HG02981 (cell line): ENCODE results near the gene RECK.

Experiments used
- ATAC-seq: cut with Tn5 transposase; IDR thresholded peaks from one replicate; pipeline ENCODE4 v1.9.1; 2021; ENCODE audit warnings: mild to moderate bottlenecking, moderate library complexity; ENCODE audit not compliant: unreplicated experiment

RECK gene

DNA sequence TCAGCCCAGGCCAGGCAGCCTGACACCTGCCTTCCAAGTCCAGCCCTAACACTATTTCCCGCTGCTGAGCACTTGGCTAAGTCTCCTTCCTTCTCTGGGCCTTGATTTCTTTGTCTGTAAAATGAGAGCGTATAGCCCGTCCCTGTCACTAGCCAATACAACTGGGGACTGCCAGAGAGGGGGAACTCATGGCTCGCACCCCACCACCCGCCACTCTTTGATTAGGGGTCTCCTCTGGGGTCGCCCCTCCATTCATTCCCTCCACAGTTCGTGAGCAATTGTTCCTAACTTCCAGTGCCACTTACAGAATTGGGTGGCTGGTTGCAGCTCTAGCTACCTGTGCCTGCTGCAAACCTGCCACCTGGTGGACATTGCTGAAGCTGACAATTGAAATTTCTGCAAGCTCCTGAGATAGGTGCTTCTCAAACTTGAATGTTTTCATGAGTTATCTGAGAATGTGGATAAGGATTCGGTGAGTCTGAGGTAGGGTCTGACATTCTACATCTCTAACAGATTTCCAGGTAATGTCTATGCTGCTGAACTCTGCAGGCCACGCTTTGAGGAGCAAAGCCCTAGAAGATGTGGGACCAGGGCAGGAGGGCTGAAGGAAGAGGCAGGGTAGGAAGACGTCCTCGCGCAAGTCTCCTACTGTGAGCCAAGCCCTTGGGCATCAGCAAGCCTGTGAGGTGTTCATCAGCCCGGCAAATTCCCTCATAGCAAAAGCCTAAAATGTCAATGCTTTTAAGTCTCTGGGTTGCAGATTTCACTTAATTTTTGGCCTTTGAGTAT, 13.3 kb upstream of the RECK start:
- ATAC-seq: no peak

DNA sequence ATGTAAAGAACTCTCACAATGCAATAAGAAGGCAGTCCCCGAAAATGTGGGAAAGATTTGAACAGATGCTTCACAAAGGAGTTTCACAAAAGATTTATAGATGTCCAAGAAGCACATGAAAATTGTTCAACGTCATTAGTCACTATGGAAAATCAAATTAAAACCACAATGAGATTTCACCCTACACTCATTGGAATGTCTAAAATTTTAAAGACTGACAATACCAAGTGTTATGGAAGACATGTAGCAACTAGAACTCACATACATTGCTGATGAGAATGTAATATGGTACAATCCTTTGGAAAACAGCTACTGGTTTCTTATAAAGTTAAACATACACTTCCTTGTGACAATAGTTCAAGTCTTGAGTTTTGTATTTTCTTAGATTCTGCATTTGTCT, 11.0 kb upstream of the RECK start:
- ATAC-seq: no peak

DNA sequence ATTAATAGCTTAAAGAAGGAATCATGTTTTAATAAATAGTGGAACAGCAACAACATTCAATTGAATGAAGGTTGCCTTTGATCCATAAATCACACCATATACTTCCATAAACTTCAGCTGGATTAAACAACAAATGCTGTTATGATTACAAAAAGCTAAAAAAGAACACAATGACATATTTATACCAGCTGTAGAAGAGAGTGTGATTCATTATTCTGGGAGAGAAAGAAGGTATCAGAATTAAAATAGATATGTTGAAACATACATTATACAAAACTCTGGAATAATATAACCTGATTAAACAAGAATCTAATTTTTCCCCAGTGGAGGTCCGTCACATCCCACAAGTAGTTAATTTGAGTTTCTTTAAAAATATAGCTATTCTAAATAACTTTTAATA, 7.5 kb upstream of the RECK start:
- ATAC-seq: no peak

DNA sequence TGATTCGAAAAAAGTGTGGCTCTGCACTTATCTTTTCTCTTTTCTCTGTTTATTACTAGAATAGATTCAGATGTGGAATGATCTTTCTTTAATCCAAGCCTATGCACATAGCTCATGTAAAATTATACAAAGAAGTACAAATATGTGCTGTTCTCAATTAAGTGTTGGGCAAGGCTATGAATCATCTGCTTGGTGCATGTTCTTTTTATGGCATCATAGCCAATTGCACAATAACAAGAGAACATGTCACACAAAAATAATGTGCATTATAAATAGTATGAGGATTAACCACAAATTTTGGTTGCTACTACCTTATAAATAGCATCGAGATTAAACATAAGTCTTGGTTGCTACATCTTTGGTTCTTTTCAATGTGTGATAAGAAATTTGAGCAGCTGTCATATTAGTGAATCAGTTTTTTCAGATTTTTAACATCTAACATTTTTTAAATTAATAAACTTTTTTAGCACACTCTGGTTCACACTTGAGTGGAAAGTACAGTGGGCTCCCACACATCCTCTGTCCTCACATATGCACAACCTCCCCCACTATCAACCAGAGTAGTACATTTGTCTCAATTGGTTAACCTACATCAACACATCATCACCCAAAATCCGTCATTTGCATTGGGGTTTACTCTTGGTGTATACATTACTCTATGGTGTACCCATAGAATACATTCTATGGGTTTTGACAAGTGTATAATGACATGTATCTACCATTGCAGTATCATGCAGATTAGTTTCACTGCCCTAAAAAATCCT, 6.8 kb upstream of the RECK start:
- ATAC-seq: no peak

DNA sequence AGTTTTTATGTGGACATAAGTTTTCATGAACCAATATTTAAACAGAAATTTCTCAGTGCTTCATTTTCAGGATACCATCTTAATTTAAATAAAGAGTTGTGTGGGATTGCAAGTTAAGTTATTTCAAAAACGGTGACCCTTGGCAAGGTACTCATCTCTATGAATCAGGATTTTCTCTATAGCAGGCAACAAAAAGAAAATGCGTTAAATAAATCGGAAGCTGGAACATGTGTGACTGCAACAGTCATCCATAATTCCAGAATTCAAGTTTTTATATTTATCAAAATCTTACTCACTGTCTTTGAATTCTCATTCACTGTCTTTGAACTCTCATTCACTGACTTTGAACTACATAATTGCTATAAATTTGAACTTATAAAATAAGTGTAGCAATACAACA, 5.8 kb upstream of the RECK start:
- ATAC-seq: no peak

DNA sequence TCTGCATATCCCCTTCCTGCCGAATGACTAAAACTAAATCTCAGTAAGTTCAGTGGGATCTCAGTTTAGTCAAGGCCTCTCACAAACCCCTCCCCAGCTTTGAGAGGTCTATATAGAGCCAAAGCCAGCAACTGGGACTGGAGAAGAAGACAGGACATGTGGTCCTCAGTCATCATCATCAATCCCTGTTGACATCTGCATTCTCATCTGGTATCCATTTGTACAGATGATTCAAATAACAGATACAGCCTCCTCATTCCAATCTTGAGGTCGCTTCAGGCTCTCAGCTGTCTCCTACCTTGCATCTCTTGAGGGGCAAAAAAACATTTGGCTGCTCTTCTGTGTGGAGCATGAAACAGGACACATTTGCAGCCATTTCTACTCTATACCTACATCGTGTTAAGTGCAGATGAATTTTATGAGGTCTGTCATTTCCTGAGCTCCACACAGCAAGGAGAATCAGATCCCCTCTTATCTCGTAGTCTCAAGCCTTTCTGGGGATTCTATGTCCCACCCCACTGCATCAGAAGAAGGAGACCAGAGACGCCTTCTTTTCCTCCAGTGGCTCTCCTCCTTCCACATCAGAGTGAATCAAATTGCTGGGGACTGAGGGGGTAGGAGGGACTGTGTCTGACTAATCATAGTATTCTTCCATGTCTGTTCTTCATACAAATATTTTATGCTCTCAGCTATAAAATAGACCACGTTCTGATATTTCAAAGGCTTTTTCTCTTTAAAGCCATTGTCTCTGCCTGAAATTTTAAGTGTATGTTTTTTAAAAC, 4.7 kb upstream of the RECK start:
- no peak for ATAC-seq

DNA sequence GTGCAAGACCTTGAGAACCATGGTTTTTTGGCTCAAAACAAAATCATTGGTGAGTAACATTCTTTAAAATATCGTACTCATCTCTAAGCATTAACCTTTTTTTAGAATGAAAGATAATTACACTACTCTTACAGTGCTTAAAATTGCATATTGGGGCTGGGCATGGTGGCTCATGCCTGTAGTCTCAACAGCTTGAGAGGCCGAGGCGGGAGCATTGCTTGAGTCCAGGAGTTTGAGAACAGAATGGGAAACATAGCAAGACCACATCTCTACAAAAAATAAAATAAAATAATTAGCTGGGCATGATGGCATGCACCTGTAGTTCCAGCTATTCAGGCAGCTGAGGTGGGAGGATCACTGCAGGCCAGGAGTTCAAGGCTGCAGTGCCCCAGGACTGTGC, 2.9 kb upstream of the RECK start:
- no peak for ATAC-seq

DNA sequence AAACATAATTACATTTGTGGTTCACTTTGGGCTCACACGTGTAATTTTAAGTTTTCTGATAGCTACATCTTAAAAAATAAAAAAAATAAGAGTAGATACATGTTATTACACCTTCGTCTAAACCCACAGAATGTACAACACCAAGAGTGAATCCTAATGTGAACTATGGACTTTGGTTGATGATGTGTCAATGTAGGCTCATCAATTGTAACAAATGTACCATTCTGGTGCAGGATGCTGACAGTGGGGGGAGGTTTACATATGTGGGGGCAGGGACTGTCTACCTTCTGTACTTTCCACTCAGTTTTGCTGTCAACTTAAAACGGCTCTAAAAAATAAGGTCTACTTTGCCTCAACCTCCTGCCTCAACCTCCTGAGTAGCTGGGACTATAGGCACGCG, 2.5 kb upstream of the RECK start:
- no peak for ATAC-seq

DNA sequence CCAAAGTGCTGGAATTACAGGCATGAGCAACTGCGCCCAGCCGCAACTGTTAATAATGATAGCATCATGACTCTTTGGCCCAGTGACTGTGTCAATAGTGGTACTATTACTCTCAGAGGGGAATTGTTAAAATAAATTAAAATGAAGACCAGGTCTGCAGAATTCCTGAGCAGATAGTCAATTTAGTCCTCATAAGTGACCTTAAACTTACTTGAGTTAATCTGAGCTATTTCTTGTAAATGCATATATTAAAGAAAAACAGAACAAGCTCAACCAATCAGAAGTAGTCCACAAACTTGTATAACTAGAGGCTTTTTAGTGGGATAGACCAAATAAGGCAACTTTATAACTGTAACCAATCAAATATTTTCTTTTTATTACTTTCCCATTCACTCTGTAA, 1.7 kb upstream of the RECK start:
- ATAC-seq: no peak

DNA sequence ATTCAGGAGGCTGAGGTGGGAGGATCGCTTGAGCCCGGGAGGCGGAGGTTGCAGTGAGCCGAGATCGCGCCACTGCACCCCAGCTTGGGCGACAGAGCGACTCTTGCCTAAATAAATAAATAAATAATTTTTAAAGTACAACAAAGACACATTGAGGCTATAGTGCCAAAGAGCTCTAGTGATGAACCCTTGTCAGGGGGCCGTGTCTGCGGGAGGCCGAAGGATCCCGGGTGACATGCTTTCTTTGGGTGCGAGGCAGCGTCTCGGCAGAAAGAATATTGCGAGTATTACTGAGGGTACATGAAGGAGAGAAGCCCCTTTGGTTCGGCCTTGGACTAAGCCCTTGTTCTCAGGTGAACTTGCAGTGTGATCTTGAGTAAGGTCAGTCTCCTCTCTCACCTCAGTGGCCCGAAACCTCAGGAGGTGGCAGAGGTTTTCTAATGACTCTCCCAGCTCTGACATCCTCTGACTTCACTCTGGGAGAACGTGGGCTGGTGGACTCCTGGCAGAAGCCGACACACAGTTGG, 397 bp upstream of the RECK start:
- ATAC-seq: no peak

DNA sequence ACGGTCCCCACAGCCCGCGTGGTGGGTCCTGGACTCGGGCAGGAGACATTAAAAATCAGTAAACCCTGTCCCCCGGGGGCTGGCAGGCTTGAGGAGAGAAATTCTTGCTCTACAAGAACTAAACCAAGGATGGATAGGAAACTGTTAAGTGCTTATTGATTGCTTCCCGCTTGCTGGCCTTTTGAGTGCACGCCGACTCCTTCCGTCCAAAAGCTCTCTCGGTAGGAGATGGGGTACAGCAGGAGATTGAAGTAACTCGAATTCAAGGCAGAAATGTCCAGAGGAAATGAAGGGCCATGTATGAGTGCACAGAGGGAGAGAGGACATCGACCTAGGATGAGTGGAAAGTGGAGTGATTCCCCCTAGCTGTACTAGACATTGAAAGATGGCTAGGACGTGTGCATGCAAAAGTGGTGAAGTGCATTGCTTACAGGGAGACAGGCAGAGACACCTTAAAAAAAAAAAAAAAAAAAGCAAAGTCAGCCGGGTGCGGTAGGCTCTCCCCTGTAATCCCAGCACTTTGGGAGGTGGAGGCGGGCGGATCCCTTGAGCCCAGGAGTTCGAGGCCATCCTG, 923 bp downstream of the RECK start:
- ATAC-seq: no peak

DNA sequence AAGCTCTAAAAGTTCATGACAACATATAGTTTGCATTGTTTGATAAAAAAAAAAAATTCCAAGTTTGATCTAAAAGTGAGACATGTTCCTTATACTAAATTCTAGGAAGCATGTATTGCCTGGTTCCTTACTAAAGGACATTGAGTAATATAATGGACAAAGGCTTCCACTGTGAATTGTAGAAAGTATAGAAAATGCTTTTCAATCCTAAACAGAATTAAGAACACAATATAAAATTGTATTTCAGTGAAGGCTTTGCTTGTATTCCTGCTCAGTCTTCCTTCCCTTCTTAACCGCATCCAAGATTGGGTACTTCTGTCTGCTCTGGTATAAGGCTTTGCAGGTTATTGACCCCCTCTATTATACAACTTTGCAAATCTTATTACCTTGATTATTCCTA, 2.4 kb downstream of the RECK start:
- no peak for ATAC-seq

DNA sequence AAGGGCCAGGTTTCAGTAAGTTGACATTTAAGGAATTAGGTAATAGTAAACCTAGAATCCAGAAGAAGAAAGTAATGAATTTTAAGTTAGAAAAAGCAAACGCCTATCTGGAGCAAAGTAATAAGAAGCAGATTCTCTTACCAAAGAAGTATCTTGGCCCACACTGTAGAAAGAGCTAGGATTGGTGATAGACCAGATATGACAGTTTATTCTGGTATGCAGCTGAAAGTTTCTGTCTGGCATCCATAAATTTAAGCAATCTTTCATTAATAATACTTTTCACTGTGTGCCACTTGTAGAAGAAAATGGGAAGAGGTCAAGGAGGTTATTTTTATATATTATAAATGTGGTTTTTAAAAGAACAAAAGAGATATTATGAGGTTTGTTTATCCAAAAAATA, 3.0 kb downstream of the RECK start:
- ATAC-seq: no peak

DNA sequence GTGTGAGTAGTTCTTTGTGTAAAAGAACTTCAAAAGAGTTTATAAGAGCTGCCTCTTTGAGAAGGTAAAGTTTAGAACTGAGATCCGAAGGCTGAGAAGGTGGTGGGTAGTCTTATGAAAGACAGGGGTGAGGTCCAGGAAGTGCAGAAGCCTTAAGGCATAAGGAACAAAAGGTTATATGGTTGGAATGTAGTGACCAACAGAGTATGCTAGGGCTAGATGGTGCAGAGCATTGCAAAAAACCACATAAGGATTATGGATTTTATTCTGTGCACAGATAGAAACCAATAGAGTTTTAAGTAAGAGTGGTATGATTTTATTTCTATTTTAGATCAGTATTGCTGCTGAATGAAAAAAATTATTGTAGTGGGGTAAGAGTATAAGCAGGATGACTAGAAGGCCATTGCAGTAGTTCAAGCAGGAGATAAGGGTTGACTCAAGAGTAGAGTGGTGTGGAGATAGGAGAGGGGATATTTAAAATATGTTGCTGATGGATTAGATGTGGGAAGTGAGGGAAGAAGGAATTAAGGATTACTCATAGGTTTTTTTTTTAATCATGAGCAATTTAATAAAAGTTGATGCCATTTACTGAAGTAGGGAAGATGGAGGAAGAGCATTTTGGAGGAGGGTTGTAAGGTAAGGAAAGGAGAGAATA, 3.7 kb downstream of the RECK start:
- no peak for ATAC-seq

DNA sequence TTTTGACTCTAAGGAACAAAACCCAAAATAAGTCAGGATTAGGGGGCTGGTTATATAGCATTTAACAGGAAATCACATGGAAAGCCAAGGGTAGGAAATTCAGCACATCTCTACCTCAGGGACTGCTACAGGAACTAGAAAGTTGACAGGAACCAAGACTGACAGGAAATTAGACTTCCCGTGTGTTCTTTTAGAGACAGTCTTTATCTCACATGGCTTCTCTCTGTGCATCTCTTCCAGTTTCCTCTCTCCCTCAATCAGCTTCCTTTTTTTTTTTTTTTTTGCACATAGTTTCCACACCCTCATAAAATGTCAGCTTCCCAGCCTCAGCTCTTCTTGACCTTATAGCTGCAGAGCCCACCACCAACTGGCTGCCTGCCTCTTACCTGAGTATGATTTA, 4.8 kb downstream of the RECK start:
- no peak for ATAC-seq

DNA sequence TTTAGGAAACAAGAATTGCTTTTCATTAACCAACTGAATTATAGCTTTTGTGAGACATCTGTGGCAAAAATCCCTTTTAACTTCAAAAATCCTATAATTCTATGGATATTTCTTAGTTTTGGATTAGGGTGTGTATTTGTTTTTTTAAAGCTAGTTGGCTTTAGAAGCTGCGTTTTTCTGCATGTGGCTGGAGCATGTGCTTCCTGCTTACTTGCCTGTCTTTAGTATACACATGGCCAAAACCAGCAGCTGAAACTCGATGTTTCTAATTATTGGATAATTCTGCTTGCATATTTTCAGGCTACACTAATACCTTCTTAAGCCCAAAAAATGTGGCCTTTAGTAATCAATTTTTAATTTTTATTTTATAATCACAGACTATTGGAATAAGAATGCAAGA, 8.9 kb downstream of the RECK start:
- no peak for ATAC-seq

DNA sequence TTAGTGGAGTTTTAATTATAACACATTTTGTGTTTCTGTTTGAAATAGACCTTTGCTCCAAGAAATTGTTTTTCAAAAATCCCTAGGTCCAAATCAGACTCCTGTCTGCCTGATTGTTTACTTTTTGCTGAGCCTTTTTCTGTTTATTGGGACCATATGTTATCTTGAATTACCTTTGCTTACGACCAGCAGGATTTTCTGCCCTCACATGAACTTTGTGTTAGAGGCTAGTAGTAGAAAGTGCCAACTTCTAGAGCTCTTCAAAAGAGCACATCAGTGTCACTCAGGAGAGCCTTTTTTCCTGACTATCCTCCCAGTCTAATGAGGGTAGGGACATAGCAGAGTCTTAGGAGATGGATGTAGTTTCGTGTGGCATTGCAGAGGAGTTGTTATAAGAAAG, 10.2 kb downstream of the RECK start:
- ATAC-seq: no peak

DNA sequence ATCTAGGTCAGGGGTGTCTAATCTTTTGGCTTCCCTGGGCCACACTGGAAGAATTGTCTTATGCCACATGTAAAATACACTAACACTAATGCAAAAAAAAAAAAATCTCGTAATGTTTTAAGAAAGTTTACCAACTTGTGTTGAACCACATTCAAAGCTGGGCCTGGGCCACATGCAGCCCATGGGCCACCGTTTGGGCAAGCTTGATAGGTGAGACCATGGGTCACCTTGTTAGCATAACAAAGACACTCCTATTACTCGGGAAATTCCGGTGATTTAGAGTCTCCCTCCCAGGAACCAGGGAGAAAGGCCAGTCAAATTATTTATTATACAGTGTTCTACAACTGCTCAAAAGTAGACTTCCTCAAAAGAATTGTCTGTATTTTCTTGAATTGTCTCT, 12.7 kb downstream of the RECK start:
- no peak for ATAC-seq

DNA sequence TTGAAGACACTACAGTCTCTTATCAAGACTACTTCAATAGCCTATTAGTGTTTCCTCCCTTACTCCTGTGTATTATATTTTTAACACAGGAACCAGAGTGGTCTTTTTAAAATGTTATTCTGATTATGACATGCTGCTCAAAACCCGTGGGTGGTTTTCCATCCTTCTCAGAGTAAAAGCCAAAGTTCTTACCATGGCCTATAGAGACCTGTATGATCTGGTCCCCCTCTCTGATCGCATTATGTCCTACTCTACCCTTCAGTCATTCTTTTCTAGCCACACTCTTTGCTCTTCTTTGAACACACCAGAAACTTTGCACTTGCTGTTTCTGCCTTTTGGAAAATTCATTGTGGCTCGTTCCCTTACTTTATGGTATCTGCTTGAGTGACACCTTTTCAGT, 13.8 kb downstream of the RECK start:
- ATAC-seq: no peak

DNA sequence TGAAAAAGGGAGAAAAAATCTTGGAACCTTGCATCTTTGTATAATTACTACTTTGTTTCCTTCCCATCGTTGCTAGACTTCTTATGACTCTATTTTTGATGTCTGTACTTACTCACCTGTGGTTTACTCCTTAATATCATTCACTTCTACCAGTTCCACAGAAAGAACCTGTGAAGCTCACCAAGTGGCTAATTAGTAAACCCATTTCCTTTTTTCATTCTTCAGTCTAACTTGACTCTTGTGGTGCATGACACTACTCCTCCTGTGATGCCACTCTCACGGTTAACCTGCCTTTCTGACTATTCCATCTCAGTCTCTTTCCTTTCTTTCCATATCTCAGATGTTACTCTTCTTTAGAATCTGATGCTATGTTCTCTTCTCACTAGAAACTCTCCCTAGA, 14.6 kb downstream of the RECK start:
- no peak for ATAC-seq

DNA sequence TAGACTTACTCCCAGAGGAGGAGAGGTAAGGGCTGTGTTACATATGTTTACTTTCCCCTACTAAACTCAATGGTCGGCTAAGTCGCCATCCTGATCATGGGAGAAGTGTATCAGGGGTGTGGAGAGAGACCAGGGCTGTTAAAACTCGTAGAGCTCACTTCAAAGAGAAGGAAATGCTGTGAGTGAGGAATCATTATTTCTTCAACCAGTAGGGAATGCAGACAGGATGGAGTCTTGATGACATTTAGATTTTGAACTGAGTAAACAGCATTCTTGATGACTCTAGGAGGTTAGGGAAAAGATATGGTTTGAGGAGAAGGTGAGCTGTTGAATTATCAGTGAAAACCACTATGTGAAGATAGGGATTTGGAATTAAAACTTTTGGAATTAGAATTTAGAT, 17.3 kb downstream of the RECK start:
- ATAC-seq: no peak
